ENCODE results near the gene RS1. TPM values are rescaled to one million over a fixed set of nuclear protein-coding genes. Genes with fewer than 3 reads are reported as not detected.

RS1 gene
- total RNA-seq, 2 donors from 2014 or later, result not detected

DNA sequence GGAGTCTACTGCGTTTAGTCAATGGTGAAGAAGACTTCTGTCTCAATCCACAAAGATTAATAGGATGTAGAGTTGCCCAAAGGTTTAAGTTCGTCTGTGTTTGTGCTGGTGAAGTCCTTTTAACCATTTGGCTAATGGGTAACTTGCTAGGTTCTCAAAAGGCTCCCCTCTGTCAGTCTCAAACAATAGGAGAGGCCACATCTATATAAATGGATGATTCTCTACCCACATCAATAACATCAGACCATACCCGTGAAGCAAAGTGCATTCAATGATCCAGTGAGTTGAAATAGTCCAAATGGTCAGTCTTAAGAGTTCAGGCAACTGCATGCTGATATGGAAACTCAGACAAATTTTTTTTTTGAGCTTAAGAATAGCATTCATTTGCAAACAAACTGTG lies 28.1 kb downstream of the RS1 start:
- Mint-ChIP-seq H3K4me3 (no peak overlapping the region), H3K9me3 (no peaks in the 10 kb centered on the region), H3K4me1 (no peaks in the 10 kb centered on the region), H3K36me3 (ENCODE audit: low read depth) (no peaks in the 10 kb centered on the region), H3K27me3 (no peaks in the 10 kb centered on the region), H3K27ac (no peak overlapping the region)
- no peak for ATAC-seq (replicated peaks)

DNA sequence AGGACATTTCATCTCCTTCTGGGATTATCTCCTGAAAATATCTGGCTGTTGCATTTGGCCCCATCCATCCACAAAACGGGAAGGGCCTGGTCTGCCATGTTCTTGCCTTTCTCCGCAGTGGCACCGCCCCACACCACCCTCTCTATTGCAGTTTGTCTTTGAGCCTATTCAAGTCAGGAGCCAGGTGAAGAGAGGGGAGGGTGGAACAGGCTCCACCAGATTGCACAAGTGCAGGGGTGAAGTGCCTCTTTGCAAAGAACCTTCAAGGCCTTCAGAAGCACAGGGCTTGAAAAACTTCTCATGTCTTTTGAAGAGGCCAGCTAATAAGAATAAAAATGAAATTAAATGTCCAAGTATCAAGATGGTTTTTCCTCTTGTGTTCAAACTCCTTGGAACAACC lies 28.7 kb downstream of the RS1 start:
- Mint-ChIP-seq H3K9me3 (no peaks in the 10 kb centered on the region), H3K36me3 (ENCODE audit: low read depth) (no peaks in the 10 kb centered on the region), H3K4me1 (no peaks in the 10 kb centered on the region), H3K27me3 (no peaks in the 10 kb centered on the region), H3K27ac (no peak overlapping the region), H3K4me3 (no peak overlapping the region)
- no peak for ATAC-seq (replicated peaks)

DNA sequence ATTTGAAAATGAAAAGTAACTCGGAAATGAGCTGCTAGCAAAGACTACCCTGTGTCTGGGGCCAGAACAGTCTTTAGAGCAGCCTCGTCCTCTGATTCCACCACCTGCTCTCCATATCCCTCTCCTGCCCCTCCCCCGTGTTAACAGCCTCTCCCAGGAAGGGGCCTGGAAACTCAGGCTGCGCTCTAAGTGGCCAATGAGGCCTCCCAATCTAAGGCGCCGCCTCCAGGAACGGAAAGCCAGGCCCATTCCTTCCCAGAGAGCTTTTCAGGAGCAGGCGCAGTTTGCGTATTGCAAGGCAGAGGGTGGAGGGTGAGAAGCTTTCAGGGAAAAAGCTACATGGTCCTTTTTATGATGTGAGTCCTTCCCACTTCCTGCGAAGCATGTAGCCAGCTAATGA lies 31.2 kb downstream of the RS1 start:
- H3K4me1 Mint-ChIP-seq, result no peaks in the 10 kb centered on the region
- no peak overlapping the region for H3K4me3 Mint-ChIP-seq
- no peaks in the 10 kb centered on the region for H3K9me3 Mint-ChIP-seq
- H3K36me3 Mint-ChIP-seq (ENCODE audit: low read depth), result no peaks in the 10 kb centered on the region
- ATAC-seq (replicated peaks), result no peak
- H3K27me3 Mint-ChIP-seq, result no peaks in the 10 kb centered on the region
- no peak overlapping the region for H3K27ac Mint-ChIP-seq

DNA sequence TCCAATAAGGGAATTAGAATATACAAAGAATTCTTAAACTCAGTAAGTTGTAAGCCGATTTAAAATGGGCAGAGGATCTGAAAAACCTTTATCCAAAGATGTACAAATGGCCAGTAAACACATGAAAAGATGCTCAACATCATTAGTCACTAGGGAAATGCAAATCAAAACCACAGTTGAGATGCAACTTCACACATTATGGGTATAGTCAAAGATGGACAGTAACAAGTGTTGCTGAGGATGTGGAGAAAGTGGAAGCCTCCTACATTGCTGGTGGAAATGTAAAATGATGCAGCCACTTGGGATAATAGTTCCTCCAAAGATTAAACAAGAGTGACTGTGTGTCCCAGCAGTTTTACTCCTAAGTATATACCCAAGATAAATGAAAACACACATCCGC lies 32.6 kb downstream of the RS1 start:
- no peak overlapping the region for H3K27ac Mint-ChIP-seq
- H3K9me3 Mint-ChIP-seq, result no peaks in the 10 kb centered on the region
- no peaks in the 10 kb centered on the region for H3K36me3 Mint-ChIP-seq (ENCODE audit: low read depth)
- H3K4me3 Mint-ChIP-seq, result no peak overlapping the region
- no peaks in the 10 kb centered on the region for H3K4me1 Mint-ChIP-seq
- H3K27me3 Mint-ChIP-seq, result no peaks in the 10 kb centered on the region
- ATAC-seq (replicated peaks), result no peak

DNA sequence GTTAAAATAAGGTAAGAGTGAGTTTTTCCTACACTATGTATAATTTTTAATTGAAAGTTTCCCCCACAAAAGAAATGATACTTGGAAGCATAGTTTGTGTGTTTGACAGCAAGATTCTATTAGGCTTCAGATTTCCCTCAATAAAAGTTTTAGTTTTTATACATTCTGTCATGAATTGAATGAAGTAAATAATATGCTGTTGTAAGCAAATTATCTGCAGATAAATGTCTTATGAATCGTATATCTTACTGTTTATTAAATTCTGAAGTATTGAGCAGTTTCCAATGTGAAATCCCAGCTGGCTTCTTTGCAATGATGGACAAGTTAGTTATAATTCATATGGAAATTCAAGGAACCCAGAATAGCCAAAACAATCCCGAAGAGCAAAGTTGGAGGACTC lies 33.5 kb downstream of the RS1 start:
- Mint-ChIP-seq H3K27me3 (no peaks in the 10 kb centered on the region), H3K4me1 (no peaks in the 10 kb centered on the region), H3K27ac (no peak overlapping the region), H3K9me3 (no peaks in the 10 kb centered on the region), H3K36me3 (ENCODE audit: low read depth) (no peaks in the 10 kb centered on the region), H3K4me3 (no peak overlapping the region)
- no peak for ATAC-seq (replicated peaks)

DNA sequence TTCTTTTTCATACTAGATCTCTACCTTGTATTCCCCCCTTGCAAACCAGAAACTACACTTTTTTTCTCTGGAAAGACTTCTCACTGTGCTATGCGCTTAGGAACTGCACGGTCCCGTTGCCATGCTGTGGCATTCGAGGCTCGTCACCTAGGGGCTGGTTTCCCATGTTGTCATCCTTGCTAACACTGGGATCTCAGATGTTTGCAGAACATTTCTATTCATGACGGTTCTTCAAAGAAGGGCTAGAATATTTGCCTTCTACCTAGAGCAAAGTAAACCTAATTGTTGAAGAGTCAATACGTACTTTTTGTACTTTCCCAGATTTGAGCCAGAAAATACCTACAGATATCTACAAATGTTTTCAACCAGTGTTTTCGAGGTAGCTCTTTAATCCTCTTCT lies 41.0 kb downstream of the RS1 start:
- Mint-ChIP-seq H3K27me3 (no peaks in the 10 kb centered on the region), H3K27ac (no peak overlapping the region), H3K36me3 (ENCODE audit: low read depth) (peaks cover 6% of the 10 kb centered on the region), H3K4me1 (no peaks in the 10 kb centered on the region), H3K4me3 (no peak overlapping the region), H3K9me3 (no peaks in the 10 kb centered on the region)
- no peak for ATAC-seq (replicated peaks)

DNA sequence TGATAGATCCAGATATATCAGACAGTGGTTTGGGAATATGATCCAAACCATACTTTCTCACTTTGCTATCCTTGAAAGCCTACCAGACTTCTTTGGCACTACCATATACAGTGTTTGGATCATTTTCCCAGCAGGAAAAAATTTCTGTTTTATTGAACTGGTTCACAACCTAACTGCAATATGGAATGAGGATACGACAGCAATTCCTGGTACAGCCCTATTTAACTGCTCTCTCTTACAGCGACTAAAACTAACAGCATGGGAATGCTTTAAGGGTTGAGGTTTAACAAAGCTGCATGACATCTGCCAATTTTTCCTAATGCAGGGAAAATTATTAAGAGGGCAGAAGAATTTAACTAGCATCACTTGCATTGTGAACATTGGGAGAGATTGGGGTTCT lies 47.3 kb downstream of the RS1 start:
- ATAC-seq (replicated peaks), result no peak
- Mint-ChIP-seq H3K36me3 (ENCODE audit: low read depth) (peaks cover 6% of the 10 kb centered on the region), H3K27ac (no peak overlapping the region), H3K9me3 (no peaks in the 10 kb centered on the region), H3K27me3 (no peaks in the 10 kb centered on the region), H3K4me3 (no peak overlapping the region), H3K4me1 (no peaks in the 10 kb centered on the region)

DNA sequence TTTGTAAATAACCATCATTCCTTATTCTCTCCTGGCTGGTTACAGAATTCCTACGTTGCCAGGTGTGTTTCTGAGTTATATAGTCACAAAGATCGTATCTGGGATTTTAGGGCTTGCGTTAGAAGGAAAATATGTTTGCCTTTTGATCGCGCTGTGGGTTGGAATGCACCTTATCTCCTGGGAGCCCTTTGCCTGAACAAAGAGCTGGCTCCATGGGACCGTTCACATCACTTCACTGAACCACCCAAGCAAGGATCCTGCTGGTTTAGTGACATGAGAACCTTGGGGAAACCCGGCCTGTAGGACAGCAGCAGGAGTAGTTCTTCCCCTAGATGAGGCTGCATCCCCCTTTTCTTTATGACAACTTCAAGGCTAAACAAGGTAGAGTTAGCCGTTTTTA lies 51.6 kb downstream of the RS1 start:
- Mint-ChIP-seq H3K27ac (no peak overlapping the region), H3K4me3 (no peak overlapping the region), H3K27me3 (no peaks in the 10 kb centered on the region), H3K4me1 (peaks cover 4% of the 10 kb centered on the region), H3K9me3 (no peaks in the 10 kb centered on the region), H3K36me3 (ENCODE audit: low read depth) (no peaks in the 10 kb centered on the region)
- no peak for ATAC-seq (replicated peaks)

DNA sequence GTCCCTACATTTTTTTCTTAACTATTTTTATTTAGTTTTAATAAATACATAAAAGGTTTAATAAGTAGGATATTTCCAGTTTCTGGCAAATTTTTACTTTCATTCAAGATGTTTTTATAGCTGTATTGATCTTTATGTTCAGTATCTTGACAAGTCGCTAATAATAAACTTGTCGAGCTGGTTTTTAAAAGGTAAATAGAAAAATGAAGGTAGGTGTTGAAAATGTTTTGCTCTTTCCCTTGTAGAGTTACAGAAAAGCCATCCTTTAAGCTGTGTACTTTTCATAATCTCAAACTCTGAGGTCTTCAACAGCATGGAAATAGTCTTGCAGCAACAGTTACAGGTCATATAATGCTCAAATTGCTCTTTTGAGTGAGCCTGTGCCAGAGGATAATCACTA lies 52.6 kb downstream of the RS1 start:
- no peak for ATAC-seq (replicated peaks)
- Mint-ChIP-seq H3K27me3 (no peaks in the 10 kb centered on the region), H3K36me3 (ENCODE audit: low read depth) (no peaks in the 10 kb centered on the region), H3K9me3 (no peaks in the 10 kb centered on the region), H3K27ac (no peak overlapping the region), H3K4me1 (peaks cover 4% of the 10 kb centered on the region), H3K4me3 (no peak overlapping the region)

DNA sequence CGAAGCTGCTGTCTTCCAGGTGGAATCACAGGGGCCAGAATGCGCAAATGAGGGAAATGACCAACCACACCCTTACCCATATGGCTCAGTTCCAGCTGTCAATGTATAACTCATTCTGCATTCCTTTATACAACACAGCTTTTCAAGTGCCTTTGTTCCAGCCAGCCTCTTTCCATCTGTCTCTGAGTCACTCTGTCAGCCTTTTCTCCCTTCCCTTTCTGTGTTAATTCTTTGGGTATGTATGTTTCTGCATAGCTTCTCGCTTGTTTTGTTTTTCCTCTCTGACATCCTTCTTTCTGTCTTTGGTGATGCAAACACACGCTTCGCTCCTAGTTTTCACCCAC lies 54.5 kb downstream of the RS1 start:
- no peaks in the 10 kb centered on the region for H3K9me3 Mint-ChIP-seq
- H3K4me1 Mint-ChIP-seq, result peaks cover 4% of the 10 kb centered on the region
- ATAC-seq (replicated peaks), result no peak
- H3K4me3 Mint-ChIP-seq, result no peak overlapping the region
- H3K36me3 Mint-ChIP-seq (ENCODE audit: low read depth), result no peaks in the 10 kb centered on the region
- no peak overlapping the region for H3K27ac Mint-ChIP-seq
- no peaks in the 10 kb centered on the region for H3K27me3 Mint-ChIP-seq

DNA sequence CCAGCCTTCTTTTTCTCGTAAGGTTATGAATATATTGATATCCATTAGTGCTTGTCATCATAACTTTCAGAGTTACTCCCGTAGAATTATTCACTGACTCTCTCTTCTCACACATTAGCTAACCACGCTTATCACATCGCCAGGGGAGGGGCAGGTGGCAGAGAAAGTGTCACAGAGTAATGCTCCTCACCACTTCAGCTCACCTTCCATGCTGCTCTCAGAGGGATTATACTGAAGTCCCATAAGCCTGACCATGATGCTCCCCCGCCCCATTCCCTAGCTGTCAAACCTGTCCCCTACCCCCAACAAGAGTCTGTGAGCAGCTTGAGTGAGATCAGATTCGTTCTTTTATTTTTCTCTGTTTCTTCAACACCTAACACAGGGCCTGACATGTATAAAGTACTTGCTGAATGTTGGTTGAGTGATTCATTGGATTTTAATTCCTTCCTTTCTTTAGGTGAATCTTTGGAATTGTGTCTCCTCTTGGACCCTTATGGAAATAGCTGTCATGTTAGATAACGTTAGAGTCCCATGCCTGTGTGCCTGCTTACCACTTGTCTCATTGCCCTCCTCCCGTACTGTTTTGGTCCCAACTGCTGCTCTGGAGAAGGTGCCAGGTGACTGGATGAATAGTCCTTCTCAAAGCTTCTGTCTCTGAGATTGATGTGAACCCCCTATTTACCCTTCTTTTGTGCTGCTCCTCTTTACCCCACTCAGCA lies 55.1 kb downstream of the RS1 start:
- H3K4me3 Mint-ChIP-seq, result no peak overlapping the region
- ATAC-seq (replicated peaks), result no peak
- H3K4me1 Mint-ChIP-seq, result peaks cover 4% of the 10 kb centered on the region
- no peaks in the 10 kb centered on the region for H3K27me3 Mint-ChIP-seq
- H3K27ac Mint-ChIP-seq, result no peak overlapping the region
- H3K36me3 Mint-ChIP-seq (ENCODE audit: low read depth), result no peaks in the 10 kb centered on the region
- H3K9me3 Mint-ChIP-seq, result no peaks in the 10 kb centered on the region

DNA sequence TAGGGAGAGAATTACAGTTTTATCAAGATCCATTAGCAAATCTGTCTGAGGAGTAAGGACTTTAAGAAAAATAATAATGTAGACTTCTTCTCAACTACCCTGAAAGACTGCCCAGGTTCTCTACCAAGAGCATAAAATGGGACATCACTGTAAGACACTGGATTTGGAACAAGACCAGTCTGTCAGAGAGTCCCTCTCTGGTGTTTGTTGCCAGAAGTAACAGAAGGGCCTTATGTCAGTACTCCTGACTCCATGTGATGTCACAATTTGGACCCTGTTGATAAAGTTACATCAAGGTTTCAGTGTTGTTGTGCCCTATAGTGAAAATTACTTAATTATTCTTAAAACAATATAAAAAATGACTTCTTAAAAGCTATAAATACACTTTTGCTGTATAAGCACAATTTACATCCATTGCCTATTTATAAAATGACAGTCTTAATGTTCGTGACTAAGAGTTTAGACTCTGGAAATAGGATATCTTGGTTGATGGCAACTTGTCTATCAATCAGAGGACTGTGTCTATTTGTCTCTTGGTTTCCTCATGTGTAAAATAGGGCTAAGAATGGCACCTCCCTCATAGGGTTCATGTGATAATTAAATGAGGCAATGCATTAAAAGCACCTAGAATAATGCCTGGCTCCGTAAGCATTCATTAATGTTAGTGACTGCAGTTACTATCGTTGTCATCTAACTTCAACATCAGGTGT lies 57.8 kb downstream of the RS1 start:
- Mint-ChIP-seq H3K27ac (no peak overlapping the region), H3K4me3 (no peak overlapping the region), H3K4me1 (peaks cover 4% of the 10 kb centered on the region), H3K27me3 (no peaks in the 10 kb centered on the region), H3K36me3 (ENCODE audit: low read depth) (peaks cover 4% of the 10 kb centered on the region), H3K9me3 (no peaks in the 10 kb centered on the region)
- ATAC-seq (replicated peaks), result no peak

DNA sequence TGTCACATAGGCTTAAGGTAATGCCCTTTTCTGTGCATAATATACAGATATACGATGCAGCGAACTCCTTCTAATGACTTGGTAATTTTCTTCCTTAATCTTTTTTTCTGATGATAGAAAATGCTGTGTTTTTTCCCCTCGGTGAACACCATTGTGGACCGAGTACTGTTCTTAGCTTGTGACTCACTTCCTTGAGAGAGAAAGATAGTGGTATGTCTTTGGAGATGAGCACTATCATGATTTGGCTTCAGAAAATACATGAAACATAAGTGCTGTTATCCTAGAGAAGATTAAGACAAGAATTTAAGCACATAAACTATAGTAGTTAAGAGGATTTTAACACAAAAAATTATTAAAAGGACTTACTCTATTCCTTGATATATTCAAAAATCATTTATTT lies 63.9 kb downstream of the RS1 start:
- Mint-ChIP-seq H3K27ac (no peak overlapping the region), H3K4me1 (no peaks in the 10 kb centered on the region), H3K4me3 (no peak overlapping the region), H3K27me3 (no peaks in the 10 kb centered on the region), H3K36me3 (ENCODE audit: low read depth) (peaks cover 9% of the 10 kb centered on the region), H3K9me3 (no peaks in the 10 kb centered on the region)
- ATAC-seq (replicated peaks), result no peak

DNA sequence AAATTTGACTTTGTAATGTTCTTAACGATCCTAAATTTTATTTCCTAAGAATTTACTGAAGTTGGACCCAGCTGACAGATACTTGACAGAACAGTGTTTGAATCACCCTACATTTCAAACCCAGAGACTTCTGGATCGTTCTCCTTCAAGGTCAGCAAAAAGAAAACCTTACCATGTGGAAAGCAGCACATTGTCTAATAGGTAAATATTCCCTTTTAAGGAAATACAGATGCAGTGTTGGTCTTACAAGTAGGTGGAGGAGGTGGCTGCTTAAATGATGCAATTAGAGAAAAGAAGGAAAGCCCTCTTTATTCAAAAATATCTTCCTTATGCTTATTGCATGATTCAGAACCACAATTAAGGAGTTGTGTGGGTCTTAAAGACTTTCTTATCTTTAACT lies 73.5 kb downstream of the RS1 start:
- Mint-ChIP-seq H3K4me3 (no peak overlapping the region), H3K27me3 (no peaks in the 10 kb centered on the region), H3K36me3 (ENCODE audit: low read depth) (peaks cover 11% of the 10 kb centered on the region), H3K4me1 (no peaks in the 10 kb centered on the region), H3K27ac (no peak overlapping the region), H3K9me3 (no peaks in the 10 kb centered on the region)
- ATAC-seq (replicated peaks), result no peak

DNA sequence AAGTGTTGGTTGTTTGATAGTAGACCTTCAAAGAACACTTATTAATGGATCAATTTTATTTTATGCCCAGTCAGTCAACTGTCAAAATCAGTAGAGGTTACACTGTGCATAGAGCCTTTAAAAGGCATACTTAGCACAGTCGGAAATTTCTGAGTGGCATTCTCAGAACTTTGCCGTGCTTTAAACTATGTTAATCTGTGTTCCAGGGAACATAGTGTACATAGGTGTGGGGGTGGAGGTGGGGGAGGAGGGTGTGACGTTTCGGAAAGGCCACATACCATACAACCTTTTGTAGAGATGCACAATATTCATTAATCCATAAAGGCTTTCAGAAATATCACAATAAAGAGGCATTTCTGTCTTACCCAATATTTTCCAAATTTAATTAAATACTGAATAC lies 75.8 kb downstream of the RS1 start:
- Mint-ChIP-seq H3K27me3 (no peaks in the 10 kb centered on the region), H3K4me1 (no peaks in the 10 kb centered on the region), H3K9me3 (no peaks in the 10 kb centered on the region), H3K4me3 (no peak overlapping the region), H3K27ac (no peak overlapping the region), H3K36me3 (ENCODE audit: low read depth) (peaks cover 13% of the 10 kb centered on the region)
- ATAC-seq (replicated peaks), result no peak
